ENCODE results near the gene FBXL17. TPM values are rescaled to one million over a fixed set of nuclear protein-coding genes. Genes with fewer than 3 reads are reported as not detected.

FBXL17 gene
- total RNA-seq, 2 donors from 2014 or later = 12.5 to 14.5 TPM

DNA sequence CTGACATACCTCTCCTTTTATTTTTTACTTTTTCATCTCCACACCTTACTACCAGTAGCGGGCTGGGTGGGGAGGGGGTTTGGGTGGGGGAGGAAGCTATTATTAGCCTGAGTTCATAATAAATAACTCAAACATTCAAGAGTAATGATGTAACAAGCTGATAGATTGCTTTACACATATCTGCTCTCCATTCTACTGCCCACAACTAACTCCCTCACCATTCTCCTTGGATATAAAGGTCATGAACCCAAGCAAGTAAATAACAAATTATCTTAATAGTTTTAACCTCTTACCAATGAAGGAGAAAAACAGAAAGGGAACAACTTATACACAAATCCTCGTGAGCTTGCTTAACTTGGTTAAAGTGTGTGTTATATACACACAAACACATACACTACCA is 15.4 kb downstream of the FBXL17 start:
- peaks cover 0 to 1% of the 10 kb centered on the region in 2 donors for H3K36me3 Mint-ChIP-seq (ENCODE audit: insufficient read depth in 2 of 2)
- H3K4me3 Mint-ChIP-seq = no peak overlapping the region
- no peaks in the 10 kb centered on the region for H3K9me3 Mint-ChIP-seq
- no peak overlapping the region for H3K27ac Mint-ChIP-seq
- DNase-seq = no peak
- H3K4me1 Mint-ChIP-seq (ENCODE audit: low read depth) = no peaks in the 10 kb centered on the region
- ATAC-seq (replicated peaks in 1 of 2) = no peak
- no peaks in the 10 kb centered on the region for H3K27me3 Mint-ChIP-seq (ENCODE audit: low read depth)

DNA sequence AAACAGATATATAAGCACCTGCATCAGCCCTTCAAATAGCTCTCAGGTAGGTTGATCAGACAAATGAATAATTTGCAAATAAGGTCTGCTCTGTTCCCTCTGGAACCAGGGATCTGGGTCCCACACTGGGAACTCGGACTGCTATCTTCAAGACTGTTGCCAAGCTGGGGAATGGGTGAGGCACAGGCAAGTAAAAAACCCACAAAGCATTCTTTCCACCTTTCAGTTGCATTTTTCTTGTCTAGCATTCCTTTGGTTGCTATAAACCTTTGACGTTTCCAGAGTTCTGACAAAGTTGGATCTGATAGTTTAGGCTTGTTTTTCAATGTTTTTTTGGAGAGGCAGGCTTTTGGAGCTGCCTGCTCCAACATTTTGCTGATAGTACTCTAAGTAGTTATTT is 20.1 kb downstream of the FBXL17 start:
- Mint-ChIP-seq H3K36me3 (ENCODE audit: insufficient read depth in 2 of 2) (peaks cover 0 to 6% of the 10 kb centered on the region in 2 donors), H3K9me3 (no peaks in the 10 kb centered on the region), H3K4me3 (no peak overlapping the region), H3K4me1 (ENCODE audit: low read depth) (peaks cover 5% of the 10 kb centered on the region), H3K27me3 (ENCODE audit: low read depth) (no peaks in the 10 kb centered on the region), H3K27ac (no peak overlapping the region)
- DNase-seq (no peak), ATAC-seq (replicated peaks in 1 of 2) (no peak)

DNA sequence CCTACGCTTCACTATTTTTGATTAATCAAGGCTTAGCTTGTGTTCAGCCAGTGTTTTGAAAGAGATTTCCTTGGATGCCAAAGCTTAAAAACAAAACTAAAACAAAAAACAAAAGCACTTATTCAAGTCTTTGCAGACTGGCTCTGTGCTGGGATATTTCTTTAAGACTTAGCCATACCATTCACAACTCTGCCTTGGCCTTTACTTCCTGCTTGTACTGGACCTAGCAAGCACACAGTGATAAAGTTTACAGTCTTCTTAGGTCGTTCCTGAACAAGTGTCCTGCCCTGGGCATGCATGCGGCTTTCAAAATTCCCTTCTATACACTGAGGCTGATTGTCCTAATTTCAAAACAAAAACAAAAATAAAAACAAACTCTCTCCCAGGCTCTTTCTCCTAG is 20.7 kb downstream of the FBXL17 start:
- Mint-ChIP-seq H3K4me1 (ENCODE audit: low read depth) (peaks cover 5% of the 10 kb centered on the region), H3K27me3 (ENCODE audit: low read depth) (no peaks in the 10 kb centered on the region)
- ATAC-seq (replicated peaks in 1 of 2) = no peak

DNA sequence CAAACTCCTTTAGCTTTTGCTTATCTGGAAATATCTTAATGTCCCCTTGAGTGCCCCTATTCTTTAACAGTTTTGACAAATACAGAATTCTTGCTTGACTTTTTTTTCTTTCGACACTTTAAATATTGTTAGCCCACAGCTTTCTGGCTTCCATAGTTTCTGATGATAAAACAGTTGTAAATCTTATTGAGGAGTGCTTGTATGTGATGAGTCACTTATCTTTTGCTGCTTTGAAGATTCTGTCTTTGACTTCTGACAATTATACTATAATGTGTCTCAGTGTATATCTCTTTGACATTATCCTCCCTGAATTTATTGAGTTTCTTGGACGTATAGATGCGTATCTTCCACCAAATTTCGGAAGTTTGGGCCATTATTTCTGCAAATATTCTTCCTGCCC is 21.6 kb downstream of the FBXL17 start:
- H3K4me3 Mint-ChIP-seq = no peak overlapping the region

More for the DNA sequence above, 20.7 kb downstream of the FBXL17 start:
- Mint-ChIP-seq H3K36me3 (ENCODE audit: insufficient read depth in 2 of 2) (peaks cover 0 to 6% of the 10 kb centered on the region in 2 donors), H3K9me3 (no peaks in the 10 kb centered on the region), H3K27ac (no peak overlapping the region), H3K4me3 (no peak overlapping the region)
- DNase-seq = no peak

DNA sequence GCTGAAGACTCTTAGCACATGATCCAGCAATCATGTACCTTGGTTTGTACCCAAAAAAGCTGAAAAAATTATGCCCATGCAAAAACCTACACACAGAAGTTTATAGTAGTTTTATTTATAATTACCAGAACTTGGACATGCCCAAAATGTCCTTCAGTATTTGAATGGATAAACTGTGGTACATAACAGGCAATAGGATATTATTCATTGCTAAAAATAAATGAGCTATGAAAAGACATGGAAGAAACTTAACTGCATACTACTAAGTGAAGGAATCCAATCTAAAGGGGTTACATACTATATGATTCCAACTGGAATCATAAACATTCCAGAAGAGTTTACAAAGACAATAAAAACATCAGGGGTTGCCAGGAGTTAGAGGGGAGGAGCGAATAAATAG is 25.6 kb downstream of the FBXL17 start:
- H3K27me3 Mint-ChIP-seq (ENCODE audit: low read depth) = no peaks in the 10 kb centered on the region
- no peak overlapping the region for H3K4me3 Mint-ChIP-seq
- peaks cover 5% of the 10 kb centered on the region for H3K4me1 Mint-ChIP-seq (ENCODE audit: low read depth)
- H3K36me3 Mint-ChIP-seq (ENCODE audit: insufficient read depth in 2 of 2) = peaks cover 0 to 5% of the 10 kb centered on the region in 2 donors
- no peak overlapping the region for H3K27ac Mint-ChIP-seq
- ATAC-seq (replicated peaks in 1 of 2) (no peak), DNase-seq (no peak)
- no peaks in the 10 kb centered on the region for H3K9me3 Mint-ChIP-seq

More for the DNA sequence above, 21.6 kb downstream of the FBXL17 start:
- ATAC-seq (replicated peaks in 1 of 2) (no peak), DNase-seq (no peak)
- Mint-ChIP-seq H3K36me3 (ENCODE audit: insufficient read depth in 2 of 2) (peaks cover 0 to 5% of the 10 kb centered on the region in 2 donors), H3K27me3 (ENCODE audit: low read depth) (no peaks in the 10 kb centered on the region), H3K4me1 (ENCODE audit: low read depth) (peaks cover 5% of the 10 kb centered on the region), H3K27ac (no peak overlapping the region), H3K9me3 (no peaks in the 10 kb centered on the region)

DNA sequence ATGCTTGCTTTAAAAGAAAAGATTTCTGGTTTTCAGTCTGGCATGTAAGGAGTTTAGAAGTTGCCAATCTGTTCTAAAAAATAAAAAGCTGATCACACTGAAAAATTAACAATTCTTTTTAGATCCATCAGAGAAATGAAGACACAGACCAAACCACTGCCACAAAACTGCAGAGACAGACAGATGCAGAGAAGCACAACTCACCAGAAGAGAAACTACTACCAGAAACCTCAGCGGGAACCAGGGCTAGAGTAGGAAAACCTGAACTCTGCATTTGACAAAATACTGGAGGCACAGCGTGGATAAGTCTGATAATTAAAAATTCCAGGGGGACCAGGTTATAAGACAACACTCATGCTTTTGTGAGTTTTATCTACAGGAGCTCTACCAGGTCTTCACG is 28.8 kb downstream of the FBXL17 start:
- no peaks in the 10 kb centered on the region for H3K36me3 Mint-ChIP-seq (ENCODE audit: insufficient read depth in 2 of 2)
- ATAC-seq (replicated peaks in 1 of 2) (no peak), DNase-seq (no peak)
- no peaks in the 10 kb centered on the region for H3K4me1 Mint-ChIP-seq (ENCODE audit: low read depth)
- H3K4me3 Mint-ChIP-seq = no peak overlapping the region
- no peak overlapping the region for H3K27ac Mint-ChIP-seq
- H3K27me3 Mint-ChIP-seq (ENCODE audit: low read depth) = no peaks in the 10 kb centered on the region
- H3K9me3 Mint-ChIP-seq = no peaks in the 10 kb centered on the region

DNA sequence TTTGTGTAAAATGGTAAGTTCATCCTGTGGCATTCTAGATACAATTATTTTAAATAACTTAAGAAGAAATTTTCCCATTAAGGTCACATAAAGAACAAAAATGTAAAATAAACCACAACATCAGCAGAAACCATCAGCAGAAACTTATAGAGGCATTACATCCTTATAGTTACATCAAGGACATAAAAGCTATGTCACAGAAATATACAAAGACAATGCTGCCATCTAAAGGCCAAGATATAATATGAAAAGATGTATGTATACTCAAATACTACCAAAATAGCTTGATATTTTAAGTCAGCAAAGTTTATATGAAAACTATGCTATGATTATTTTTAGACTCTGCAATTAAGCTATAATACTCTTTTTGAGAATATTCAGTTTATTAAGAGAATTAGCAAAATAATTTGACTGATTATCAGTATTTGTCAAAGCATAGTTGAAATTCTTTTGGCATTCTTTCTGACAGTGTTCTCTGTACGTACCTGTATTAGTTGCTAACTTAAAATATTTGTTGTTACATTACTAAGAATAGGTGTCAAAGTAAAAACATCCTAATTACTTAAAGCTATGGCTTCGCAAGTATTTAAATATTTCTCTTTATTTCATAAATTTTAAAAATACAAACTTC is 36.2 kb downstream of the FBXL17 start:
- H3K4me3 Mint-ChIP-seq = no peak overlapping the region
- no peak for DNase-seq
- H3K9me3 Mint-ChIP-seq = no peaks in the 10 kb centered on the region
- H3K4me1 Mint-ChIP-seq (ENCODE audit: low read depth) = no peaks in the 10 kb centered on the region
- no peaks in the 10 kb centered on the region for H3K36me3 Mint-ChIP-seq (ENCODE audit: insufficient read depth in 2 of 2)
- H3K27ac Mint-ChIP-seq = peak overlapping the region; percentile 20
- no peaks in the 10 kb centered on the region for H3K27me3 Mint-ChIP-seq (ENCODE audit: low read depth)
- ATAC-seq (replicated peaks in 1 of 2) = peak in 1 of 2 donors; percentile 53

DNA sequence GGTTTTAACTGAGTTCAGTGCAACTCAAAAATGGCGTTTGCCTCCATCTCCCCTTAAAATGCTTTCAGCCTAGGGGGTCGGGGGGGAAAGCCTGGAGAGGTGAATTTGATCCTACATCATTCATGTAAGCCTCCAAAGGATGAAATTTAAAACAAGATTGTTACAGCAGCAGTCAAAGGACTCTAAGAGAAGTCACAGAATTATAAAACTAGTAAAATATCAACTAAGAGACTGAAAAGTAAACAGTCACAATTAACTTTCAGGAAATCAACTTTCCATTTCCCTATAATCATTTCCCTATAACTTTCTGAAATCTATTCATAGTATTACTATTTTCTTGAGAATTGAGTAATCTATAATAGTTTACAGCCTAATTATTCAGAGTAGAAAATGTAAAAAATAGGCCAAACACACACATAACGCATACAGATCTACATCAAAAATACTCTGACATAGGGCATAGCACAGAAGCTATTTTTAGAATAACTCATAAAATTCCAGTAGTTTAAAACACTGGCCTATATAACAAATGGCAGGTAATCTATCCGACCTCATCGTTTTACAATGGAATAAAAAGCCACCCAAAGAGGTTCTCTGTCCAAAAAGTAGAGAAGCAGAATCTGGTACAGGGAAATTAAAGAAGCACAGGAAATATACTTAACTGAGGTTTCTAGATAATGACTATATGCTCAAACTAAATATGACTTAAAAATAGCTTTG is 37.6 kb downstream of the FBXL17 start:
- H3K4me1 Mint-ChIP-seq (ENCODE audit: low read depth) = no peaks in the 10 kb centered on the region
- H3K27ac Mint-ChIP-seq = no peak overlapping the region
- H3K9me3 Mint-ChIP-seq = no peaks in the 10 kb centered on the region
- H3K27me3 Mint-ChIP-seq (ENCODE audit: low read depth) = no peaks in the 10 kb centered on the region
- no peak for ATAC-seq (replicated peaks in 1 of 2)
- no peak overlapping the region for H3K4me3 Mint-ChIP-seq
- no peaks in the 10 kb centered on the region for H3K36me3 Mint-ChIP-seq (ENCODE audit: insufficient read depth in 2 of 2)
- DNase-seq = no peak

DNA sequence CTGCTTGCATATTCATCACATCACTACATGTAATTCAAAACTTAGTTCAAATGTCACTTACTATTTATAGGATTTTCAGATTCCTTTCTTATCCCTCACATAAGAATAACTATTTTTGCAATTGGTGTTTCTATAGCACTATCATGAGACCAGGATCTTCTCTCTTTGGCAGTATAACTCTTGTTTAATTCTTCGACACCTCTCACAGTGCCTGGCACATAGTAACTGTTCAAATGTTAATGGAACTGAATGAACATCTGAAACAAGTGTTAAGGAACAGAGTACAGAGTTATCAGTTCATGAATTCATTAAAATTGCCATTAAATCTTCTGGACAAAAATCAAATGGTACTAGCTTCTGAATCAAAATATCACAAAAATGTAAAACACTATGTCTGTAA is 40.0 kb downstream of the FBXL17 start:
- no peaks in the 10 kb centered on the region for H3K9me3 Mint-ChIP-seq
- H3K27ac Mint-ChIP-seq = no peak overlapping the region
- DNase-seq (no peak), ATAC-seq (replicated peaks in 1 of 2) (no peak)
- no peaks in the 10 kb centered on the region for H3K36me3 Mint-ChIP-seq (ENCODE audit: insufficient read depth in 2 of 2)
- no peak overlapping the region for H3K4me3 Mint-ChIP-seq
- H3K4me1 Mint-ChIP-seq (ENCODE audit: low read depth) = no peaks in the 10 kb centered on the region
- H3K27me3 Mint-ChIP-seq (ENCODE audit: low read depth) = no peaks in the 10 kb centered on the region

DNA sequence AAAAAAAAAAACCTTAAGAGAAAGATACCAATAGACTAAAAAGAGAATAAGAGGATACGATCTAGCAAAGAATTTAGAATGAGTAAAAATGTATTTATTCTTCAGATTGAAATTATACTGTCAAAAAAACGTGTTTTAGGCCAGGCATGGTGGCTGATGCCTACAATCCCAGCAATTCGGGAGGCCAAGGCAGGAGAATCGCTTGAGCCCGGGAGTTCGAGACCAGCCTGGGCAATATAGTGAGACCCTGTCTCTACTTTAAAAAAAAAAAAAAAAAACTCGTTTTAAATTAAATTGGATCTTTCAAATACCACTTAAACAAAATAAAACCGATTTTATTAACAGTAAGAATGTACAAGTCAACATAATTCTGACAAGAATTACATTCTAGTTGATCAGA is 41.8 kb downstream of the FBXL17 start:
- Mint-ChIP-seq H3K36me3 (ENCODE audit: insufficient read depth in 2 of 2) (no peaks in the 10 kb centered on the region), H3K9me3 (no peaks in the 10 kb centered on the region), H3K27me3 (ENCODE audit: low read depth) (no peaks in the 10 kb centered on the region), H3K4me1 (ENCODE audit: low read depth) (no peaks in the 10 kb centered on the region), H3K27ac (no peak overlapping the region), H3K4me3 (no peak overlapping the region)
- no peak for ATAC-seq (replicated peaks in 1 of 2)
- no peak for DNase-seq

DNA sequence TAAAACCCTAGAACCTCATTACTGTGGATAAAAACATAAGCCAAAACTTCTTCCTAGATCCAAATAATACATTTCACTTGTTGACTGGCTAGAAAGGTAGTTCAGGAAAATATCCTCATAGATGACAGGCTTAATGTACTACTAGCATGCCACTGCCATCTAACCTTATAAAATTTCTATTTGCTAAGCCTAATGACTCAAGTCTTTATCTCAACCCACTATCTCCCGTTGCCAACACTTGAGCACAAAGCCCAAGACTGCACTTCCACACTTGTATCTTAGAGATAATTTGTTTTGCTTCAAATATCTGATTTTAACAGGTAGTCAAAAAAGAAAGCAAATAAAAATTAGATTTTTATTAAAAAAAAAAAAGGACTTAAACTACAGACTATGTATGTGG is 42.7 kb downstream of the FBXL17 start:
- no peak for ATAC-seq (replicated peaks in 1 of 2)
- no peaks in the 10 kb centered on the region for H3K36me3 Mint-ChIP-seq (ENCODE audit: insufficient read depth in 2 of 2)

DNA sequence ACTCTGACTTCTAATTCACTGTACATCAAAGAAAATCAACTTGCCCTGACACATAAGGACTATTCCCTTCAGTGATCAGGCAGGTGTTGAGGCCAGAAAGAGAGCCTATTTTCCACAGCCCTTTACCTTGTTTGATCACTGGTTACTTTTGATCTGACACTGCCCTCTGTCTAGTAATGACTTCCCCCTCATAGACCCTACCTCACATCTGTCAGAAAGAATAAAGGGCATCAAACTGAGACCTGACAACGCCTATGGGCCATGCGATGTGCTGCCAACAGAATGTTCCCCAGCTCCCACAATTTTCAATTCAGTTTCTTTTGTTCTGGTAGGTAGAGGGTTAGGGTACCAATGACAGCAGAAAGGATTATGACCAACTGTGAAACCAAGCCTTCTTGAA is 47.7 kb downstream of the FBXL17 start:
- ATAC-seq (replicated peaks in 1 of 2) = no peak
- H3K4me1 Mint-ChIP-seq (ENCODE audit: low read depth) = no peaks in the 10 kb centered on the region
- H3K4me3 Mint-ChIP-seq = no peak overlapping the region
- no peak for DNase-seq
- peaks cover 0 to 2% of the 10 kb centered on the region in 2 donors for H3K36me3 Mint-ChIP-seq (ENCODE audit: insufficient read depth in 2 of 2)
- H3K27ac Mint-ChIP-seq = no peak overlapping the region
- H3K27me3 Mint-ChIP-seq (ENCODE audit: low read depth) = no peaks in the 10 kb centered on the region
- H3K9me3 Mint-ChIP-seq = no peaks in the 10 kb centered on the region

More for the DNA sequence above, 42.7 kb downstream of the FBXL17 start:
- no peak overlapping the region for H3K27ac Mint-ChIP-seq
- DNase-seq = no peak
- no peaks in the 10 kb centered on the region for H3K9me3 Mint-ChIP-seq
- no peaks in the 10 kb centered on the region for H3K27me3 Mint-ChIP-seq (ENCODE audit: low read depth)
- no peak overlapping the region for H3K4me3 Mint-ChIP-seq
- no peaks in the 10 kb centered on the region for H3K4me1 Mint-ChIP-seq (ENCODE audit: low read depth)

DNA sequence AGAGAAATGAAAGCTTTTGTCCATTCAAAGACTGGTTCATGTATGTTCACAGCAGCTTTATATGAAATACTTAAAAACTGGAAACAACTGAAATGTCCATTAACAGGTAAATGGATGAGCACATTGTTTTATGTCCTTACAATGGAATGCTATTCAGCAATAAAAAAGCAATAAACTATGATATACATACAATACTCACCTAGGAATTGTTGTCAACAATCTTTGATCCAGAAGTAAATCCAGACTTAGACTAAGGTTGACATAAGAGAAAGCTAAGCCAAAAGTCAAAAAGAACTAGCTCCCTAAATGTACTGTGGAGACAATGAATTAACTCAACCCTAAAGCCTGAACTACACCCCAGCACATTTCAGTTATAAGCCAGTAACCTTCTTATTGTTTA is 54.9 kb downstream of the FBXL17 start:
- H3K4me1 Mint-ChIP-seq (ENCODE audit: low read depth) = no peaks in the 10 kb centered on the region
- peaks cover 0 to 2% of the 10 kb centered on the region in 2 donors for H3K9me3 Mint-ChIP-seq
- H3K27ac Mint-ChIP-seq = no peak overlapping the region
- H3K36me3 Mint-ChIP-seq (ENCODE audit: insufficient read depth in 2 of 2) = peaks cover 2 to 7% of the 10 kb centered on the region in 2 donors
- H3K4me3 Mint-ChIP-seq = no peak overlapping the region
- H3K27me3 Mint-ChIP-seq (ENCODE audit: low read depth) = no peaks in the 10 kb centered on the region
- no peak for ATAC-seq (replicated peaks in 1 of 2)
- no peak for DNase-seq

DNA sequence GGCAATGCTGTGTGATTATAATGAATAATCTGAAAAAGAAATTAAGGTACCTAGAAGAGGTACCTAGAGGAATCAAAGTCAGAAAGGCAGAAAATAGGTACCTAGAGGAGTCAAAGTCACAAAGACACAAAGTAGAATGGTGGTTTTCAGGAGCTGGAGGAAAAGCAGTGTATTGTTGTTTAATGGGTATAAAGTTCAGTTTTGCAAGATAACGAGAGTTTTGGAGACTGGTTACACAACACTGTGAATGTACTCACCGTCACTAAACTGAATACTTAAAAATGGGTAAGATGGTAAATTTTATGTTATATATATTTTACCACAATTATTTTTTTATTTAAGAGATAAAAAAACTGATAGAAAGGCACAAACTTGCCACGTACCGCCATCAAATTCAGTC is 57.0 kb downstream of the FBXL17 start:
- DNase-seq (no peak), ATAC-seq (replicated peaks in 1 of 2) (no peak)
- H3K4me1 Mint-ChIP-seq (ENCODE audit: low read depth) = no peaks in the 10 kb centered on the region
- no peaks in the 10 kb centered on the region for H3K27me3 Mint-ChIP-seq (ENCODE audit: low read depth)
- peaks cover 0 to 2% of the 10 kb centered on the region in 2 donors for H3K9me3 Mint-ChIP-seq
- H3K36me3 Mint-ChIP-seq (ENCODE audit: insufficient read depth in 2 of 2) = peaks cover 2 to 6% of the 10 kb centered on the region in 2 donors
- H3K4me3 Mint-ChIP-seq = no peak overlapping the region
- no peak overlapping the region for H3K27ac Mint-ChIP-seq

Data from activated T-cell treated with anti-CD3 and anti-CD28 coated beads, Interleukin-2, amount 50 U/mL, for 72 hours (primary cell).